Ishikawa (cell line): Measurements from ENCODE around the gene DLX2.
A peak's percentile ranks its signal among the peaks of the same experiment; 100 is the strongest.

Experiments
- CEBPB ChIP-seq: IDR thresholded peaks from 2 replicates; pipeline ENCODE4 v1.6.1; 2012
- CREB1 ChIP-seq: IDR thresholded peaks from 2 replicates; pipeline ENCODE4 v1.6.1; 2012; ENCODE audit warnings: low read depth
- EGR1 ChIP-seq: IDR thresholded peaks from 2 replicates; pipeline ENCODE4 v1.6.1; 2012
- EP300 ChIP-seq: IDR thresholded peaks from 2 replicates; pipeline ENCODE4 v1.6.1; 2012; ENCODE audit warnings: borderline replicate concordance
- FOXM1 ChIP-seq: IDR thresholded peaks from 2 replicates; pipeline ENCODE4 v1.6.1; 2012; ENCODE audit warnings: low read depth, borderline replicate concordance
- NFIC ChIP-seq: IDR thresholded peaks from 2 replicates; pipeline ENCODE4 v1.6.1; 2012
- RAD21 ChIP-seq: IDR thresholded peaks from 2 replicates; pipeline ENCODE4 v1.6.1; 2012; ENCODE audit warnings: low read depth
- REST ChIP-seq: IDR thresholded peaks from 2 replicates; pipeline ENCODE4 v1.6.1; 2012; ENCODE audit warnings: low read depth, mild to moderate bottlenecking
- TAF1 ChIP-seq: IDR thresholded peaks from 2 replicates; pipeline ENCODE4 v1.6.1; 2012; ENCODE audit warnings: low read depth, mild to moderate bottlenecking
- TCF12 ChIP-seq: IDR thresholded peaks from 2 replicates; pipeline ENCODE4 v1.6.1; 2012; ENCODE audit warnings: low read depth
- TEAD4 ChIP-seq: IDR thresholded peaks from 2 replicates; pipeline ENCODE4 v1.6.1; 2012
- YY1 ChIP-seq: IDR thresholded peaks from 2 replicates; pipeline ENCODE4 v1.6.1; 2012; ENCODE audit warnings: low read depth
- ZBTB7A ChIP-seq: IDR thresholded peaks from 2 replicates; pipeline ENCODE4 v1.6.1; 2012; ENCODE audit warnings: low read depth
- TF ChIP-seq, protein P1 (sequence below): IDR thresholded peaks from 2 replicates; pipeline ENCODE4 v1.6.1; 2012
- TF ChIP-seq, protein P2 (sequence below): IDR thresholded peaks from 2 replicates; pipeline ENCODE4 v1.6.1; 2012

DLX2 gene

GRCh38 chr2:172098287-172098649, 4.4 kb downstream of the DLX2 start:
- no peak for TF ChIP-seq FOXM1
- no peak for TF ChIP-seq TEAD4
- TF ChIP-seq CREB1 = no peak
- TF ChIP-seq NFIC = no peak
- TF ChIP-seq CEBPB = no peak
- no peak for TF ChIP-seq REST
- TF ChIP-seq, protein P1, sequence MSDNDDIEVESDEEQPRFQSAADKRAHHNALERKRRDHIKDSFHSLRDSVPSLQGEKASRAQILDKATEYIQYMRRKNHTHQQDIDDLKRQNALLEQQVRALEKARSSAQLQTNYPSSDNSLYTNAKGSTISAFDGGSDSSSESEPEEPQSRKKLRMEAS = no peak
- no peak for TF ChIP-seq TAF1
- no peak for TF ChIP-seq EGR1
- TF ChIP-seq, protein P2, sequence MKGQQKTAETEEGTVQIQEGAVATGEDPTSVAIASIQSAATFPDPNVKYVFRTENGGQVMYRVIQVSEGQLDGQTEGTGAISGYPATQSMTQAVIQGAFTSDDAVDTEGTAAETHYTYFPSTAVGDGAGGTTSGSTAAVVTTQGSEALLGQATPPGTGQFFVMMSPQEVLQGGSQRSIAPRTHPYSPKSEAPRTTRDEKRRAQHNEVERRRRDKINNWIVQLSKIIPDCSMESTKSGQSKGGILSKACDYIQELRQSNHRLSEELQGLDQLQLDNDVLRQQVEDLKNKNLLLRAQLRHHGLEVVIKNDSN = no peak
- no peak for TF ChIP-seq YY1
- no peak for TF ChIP-seq RAD21
- TF ChIP-seq TCF12 = no peak

DNA sequence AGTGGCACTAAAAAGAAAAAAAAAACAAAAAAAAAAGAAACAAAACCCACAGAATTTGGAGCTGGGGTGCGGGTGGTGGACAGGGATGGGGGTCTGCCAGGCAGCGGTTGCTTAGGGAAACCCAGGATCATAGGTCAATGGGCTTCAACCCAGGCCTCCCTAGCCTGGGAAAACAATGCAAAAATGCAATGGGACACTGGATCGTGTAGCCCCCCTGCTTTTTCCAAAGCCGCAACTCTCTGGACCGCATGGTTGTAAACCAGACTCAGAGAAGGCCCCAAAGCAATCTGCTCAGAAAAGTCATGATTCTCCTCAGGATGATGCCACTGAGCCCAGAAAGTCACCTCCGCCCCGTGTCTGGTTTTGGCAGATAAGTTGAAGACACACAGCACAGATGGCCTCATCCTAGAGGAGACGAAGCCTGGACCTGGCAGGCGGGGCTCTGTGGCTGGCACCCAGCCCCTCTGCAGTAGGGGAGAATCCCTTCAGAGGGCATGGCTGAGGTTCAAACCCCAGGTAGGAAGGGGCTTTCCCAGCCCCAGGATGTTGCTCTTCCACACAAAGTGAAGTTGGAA, 5.1 kb downstream of the DLX2 start:
- no peak for TF ChIP-seq REST
- no peak for TF ChIP-seq TAF1
- TF ChIP-seq CREB1 = no peak
- no peak for TF ChIP-seq EGR1
- no peak for TF ChIP-seq TCF12

GRCh38 chr2:172096626-172097547, 5.8 kb downstream of the DLX2 start:
- TF ChIP-seq TCF12 (peak; percentile 22; the same call in 1 of the 2 replicates), ZBTB7A (peak; percentile 52; the same call in 1 of the 2 replicates), TEAD4 (no peak), TAF1 (no peak), NFIC (no peak), EGR1 (peak; percentile 87)
- TF ChIP-seq, protein P1 = peak; percentile 57; the same call in 1 of the 2 replicates

DNA sequence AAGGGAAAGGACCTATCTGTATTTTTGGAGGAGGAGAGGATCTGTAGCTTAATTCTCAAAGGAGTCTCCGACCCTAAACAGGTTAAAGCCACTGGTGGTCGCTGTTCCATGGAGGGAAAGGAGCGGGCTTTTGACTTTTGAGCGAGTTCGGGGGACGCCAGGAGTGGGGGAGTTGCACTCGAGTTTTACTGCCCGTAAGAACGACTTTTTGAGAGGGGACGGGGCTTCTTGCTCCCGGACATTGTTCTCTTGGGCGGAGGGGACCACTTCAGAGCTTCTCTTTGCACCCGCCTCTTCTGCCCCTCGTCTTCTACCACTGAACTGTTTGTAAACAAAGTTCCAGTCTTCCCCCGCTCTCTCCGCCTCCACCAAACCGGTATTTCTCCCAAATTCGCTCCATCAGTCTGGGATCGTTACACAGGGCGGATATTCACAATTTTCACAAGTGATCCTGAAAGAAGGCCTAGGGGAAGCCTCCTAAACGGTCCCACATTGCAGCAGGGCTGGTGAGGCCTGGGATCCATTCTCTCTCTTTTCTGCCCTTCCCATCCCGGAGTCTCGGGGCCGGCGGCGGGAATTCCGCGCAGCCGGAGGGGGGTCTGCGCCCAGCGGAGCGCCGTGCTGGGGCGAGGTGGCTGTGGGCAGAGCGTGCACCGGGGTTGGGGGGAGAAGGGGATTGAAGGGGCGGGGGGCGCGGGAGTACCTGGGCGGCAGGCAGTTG, 6.6 kb downstream of the DLX2 start:
- no peak for TF ChIP-seq EP300
- TF ChIP-seq ZBTB7A = 0 out of 2 replicates have a peak, but pooled peaks have one; percentile 5

DNA sequence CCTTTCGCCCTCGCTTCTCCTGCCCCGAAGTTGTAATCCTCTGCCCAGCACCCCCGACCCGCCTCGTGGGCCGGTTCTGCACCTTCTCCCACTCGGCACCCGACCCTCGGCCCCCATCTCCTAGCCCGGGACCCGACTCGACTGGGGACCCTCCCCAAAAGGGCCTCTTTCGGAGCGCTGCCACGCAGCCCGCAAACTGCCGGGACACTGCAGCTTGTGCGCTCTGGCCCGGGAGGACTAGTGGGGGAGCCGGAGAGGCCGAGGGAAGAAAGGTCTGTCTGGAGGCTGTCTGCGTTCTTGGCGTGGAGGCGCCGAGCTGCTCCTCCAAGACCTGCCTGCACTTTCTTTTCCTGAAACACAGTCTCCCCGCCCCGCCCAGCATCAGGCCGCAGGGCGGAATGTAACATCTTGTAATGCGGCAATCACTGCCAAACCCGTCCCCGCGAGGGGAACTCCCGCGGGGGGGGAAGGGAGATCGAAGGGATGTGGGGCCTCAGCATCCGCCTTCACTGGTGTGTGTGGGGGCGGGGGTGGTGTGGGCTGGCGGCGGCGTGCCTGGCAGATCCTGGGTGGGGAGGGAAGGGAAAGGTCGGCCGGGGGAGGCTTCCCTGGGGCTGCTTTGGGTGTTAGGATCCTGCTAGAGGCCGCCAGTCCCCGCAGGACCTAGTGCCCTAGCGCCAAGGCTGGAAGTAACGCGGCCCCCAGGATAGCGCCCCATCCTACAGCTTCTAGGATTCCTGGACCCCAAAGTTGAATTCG, 7.4 kb downstream of the DLX2 start:
- TF ChIP-seq YY1 = no peak
- 0 out of 2 replicates have a peak, but pooled peaks have one; percentile 39 for TF ChIP-seq TCF12
- no peak for TF ChIP-seq CEBPB
- TF ChIP-seq REST = no peak
- no peak for TF ChIP-seq FOXM1
- TF ChIP-seq, protein P1 = peak; percentile 44; the same call in 1 of the 2 replicates
- peak; percentile 27; the same call in 1 of the 2 replicates for TF ChIP-seq TAF1
- 0 out of 2 replicates have a peak, but pooled peaks have one; percentile 8 for TF ChIP-seq NFIC
- TF ChIP-seq RAD21 = no peak
- no peak for TF ChIP-seq EGR1
- peak; percentile 54; the same call in 1 of the 2 replicates for TF ChIP-seq TEAD4
- TF ChIP-seq, protein P2 = no peak
- peak; percentile 62 for TF ChIP-seq ZBTB7A
- TF ChIP-seq CREB1 = no peak
- no peak for TF ChIP-seq EP300
